HG03097 (cell line): ENCODE measurements around the gene TNFSF18.
A peak's percentile ranks its signal among the peaks of the same experiment; 100 is the strongest.

Source experiments
- ATAC-seq: cut with Tn5 transposase; IDR thresholded peaks from one replicate; pipeline ENCODE4 v1.9.1; 2021; ENCODE audit not compliant: unreplicated experiment, low FRiP score

The TNFSF18 gene

DNA sequence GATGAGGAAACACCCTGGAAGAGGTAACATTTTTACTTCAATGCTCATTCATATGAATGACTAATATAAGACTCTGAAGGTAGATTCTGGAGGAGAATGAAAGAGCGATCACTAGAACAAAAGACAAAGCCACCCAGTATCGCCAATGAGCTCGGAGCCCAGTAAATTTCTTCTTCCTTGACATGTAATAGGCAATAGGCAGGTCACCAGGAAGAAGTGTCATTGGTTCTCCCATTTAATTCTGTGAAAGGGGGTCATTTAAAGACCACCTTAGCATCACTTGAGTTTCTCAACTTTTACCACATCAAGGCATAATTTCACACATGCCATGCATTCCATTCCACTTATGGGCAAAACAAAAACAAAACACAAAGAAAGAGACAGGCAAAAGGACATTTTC, 7.9 kb downstream of the TNFSF18 start:
- ATAC-seq: no peak

DNA sequence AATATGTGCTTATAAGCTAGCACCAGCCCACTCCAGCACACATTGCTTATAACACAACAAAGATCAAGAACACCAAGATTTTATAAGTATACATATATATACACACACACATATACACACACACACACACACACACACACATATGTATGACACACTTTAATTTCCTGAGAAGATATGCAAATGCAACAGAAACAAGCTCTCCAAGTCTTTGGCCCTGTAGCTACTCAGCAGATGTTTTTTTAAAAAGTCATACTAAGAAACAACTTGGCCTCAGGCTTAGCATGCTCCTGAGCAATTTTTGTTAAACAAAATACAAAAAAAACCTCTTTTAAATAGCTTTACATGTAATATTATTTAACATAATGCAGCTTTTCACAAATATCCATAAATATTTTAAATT, 11.1 kb downstream of the TNFSF18 start:
- ATAC-seq: no peak

DNA sequence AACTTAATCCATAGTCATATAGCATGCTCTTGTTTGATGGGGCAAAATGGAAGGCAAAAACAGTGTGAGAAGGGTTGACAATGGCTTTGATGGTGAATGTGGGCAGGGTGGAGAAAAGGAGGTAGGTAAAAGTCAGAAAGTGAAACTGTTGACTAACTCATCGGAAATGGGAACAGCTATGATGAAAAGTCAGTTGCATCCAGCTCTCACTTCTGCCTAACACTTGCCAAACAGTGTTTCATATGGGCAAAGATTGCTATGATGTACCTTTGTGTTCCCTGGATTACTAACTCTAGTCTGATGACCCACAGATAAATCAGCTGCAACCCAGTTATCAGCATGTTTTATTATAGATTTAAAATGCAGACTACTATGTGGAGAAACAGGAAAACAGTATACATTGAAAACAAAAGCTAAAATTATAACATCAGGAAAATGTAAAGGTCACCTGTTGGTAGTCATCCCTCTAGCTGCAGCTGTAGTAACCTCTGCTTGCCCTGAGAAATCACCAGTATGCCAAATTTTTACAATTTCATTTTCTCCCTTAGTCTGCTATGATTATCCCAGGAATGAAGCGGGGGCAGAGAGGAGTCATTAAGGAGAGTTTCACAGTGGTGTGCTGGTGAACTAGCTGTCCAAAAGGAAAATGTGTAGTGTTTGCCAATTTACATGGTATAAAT, 11.7 kb downstream of the TNFSF18 start:
- ATAC-seq: no peak

DNA sequence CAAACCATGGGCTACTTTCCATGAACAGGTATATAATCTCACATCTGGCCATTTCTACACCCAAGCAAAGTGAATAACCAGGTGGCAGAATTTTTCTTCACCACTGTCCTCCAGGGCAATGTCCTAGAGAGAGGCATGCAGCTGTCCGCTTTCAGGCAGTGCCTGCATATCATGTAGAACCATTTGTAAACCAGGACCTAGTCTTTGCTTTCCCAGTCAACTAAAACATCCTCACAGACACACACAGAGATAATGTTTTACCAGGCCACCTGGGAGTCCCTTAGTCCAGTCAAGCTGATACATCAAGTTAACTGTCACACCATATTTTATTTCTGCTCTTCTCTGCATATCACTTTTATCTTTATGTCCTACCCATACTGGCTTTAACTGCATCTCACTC, 26.2 kb downstream of the TNFSF18 start:
- ATAC-seq: no peak

DNA sequence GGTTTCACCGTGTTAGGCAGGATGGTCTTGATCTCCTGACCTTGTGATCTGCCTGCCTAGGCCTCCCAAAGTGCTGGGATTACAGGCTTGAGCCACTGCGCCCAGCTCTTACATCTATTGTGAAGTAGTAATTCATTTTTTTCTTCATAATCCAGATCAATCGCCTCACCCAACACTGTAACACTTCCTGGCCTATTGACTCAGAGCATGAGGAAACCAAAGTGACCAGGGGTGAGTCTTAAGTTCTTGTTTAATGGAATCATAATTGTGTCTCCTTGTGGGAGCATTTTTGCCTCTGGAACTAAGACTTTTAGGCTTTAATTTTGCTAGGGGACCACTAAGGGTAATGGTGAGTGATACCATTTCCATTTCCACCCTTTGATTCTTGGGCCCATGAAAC, 27.4 kb downstream of the TNFSF18 start:
- no peak for ATAC-seq

DNA sequence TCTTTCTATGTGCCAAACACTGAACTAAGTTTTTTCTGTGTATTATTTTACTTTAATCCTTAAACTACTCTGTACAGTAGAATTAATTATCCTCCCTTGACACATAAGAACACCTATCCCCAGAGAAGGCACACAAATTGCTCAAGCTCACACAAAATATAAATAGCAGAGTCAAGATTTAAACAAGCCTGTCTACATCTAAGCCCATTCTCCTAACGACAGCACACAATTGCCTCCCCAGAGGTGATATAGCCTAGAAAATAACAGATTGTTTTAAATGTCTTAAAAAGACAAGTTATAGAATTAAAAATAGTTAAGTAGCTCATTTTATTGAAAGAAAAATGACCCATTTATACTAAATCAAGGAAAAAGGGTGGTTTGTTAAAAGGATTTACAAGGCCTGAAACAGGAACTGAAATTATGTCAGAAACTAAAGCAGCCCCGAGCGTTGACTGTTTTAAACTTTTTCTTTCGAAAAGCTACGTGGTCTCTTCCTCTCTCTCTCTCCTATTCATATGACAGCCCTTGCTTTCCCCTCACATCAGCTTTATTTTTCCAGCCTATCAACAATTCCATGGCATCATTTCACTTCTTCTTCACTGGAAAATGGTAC, 30.5 kb downstream of the TNFSF18 start:
- ATAC-seq: peak; percentile 88

DNA sequence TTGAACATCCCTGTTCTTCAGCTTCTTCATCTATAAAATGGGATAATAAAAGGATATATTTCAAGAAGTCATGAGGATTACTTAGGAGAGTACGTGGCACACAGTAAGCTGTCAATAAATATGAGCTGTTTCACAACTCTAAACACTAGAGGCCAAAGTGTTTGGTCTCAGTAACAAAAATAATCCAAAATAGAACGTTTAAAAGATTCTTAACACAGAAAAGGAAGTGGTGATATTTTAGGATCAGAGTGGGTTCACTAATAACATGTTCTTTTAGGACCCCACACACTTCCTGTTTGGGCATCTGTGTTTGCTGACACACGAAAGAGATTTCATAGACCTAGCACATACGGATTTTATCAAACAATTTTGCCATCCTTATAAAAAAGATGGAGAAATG, 32.9 kb downstream of the TNFSF18 start:
- ATAC-seq: no peak

DNA sequence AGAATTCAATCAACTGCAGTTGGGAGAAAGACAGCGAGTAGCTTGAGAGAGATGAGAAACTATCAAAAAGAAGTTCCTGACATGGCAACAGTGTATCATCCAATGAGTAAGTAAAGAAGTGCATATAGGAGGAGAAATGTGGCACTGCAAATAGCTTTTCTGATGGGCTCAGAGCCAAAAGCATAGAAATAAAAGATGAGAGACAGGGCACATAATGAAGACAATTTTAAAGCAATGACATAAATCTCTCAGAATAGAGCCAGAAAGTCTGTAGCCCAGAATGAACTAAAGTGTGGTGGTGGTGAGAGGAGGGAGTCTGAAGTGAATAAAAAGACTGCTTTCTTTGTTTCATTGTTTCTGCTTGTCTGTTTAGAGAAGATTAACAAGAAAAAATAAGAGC, 34.3 kb downstream of the TNFSF18 start:
- no peak for ATAC-seq

DNA sequence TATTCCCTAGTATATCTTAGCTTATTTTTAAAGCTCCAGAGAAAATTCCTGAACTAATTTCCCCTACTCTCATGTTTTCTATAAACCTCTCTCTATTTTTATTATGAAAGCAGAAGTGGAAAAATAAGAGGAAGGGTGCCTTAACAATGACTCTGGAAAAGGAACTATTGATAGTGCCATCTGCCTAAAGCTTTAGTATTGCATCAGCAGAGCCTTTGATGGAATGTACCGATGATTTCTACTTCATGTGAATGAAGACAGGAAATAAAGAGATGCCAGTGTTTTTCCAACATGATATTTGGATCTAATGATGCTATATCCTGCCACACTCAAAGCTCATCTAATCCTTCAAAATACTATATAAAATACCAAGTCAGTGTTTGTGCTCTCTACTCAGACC, 35.1 kb downstream of the TNFSF18 start:
- no peak for ATAC-seq

DNA sequence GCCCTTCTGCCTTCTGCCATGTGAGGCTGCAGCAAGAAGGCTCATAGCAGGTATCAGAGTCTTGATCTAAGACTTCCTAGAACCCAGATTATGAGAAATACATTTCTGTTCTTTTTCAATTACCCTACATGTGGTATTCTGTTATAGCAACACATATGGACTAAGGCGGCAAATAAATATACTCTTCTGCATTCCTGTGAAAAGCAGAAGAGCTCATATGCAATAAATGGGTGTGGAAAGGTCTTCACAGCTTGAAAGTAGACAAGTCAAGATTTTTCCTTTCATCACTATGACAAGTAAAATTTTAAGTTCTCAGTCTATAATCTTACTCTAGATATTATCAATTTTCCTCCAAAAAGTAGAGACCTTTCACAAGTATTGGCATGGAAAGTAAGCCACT, 36.6 kb downstream of the TNFSF18 start:
- ATAC-seq: no peak

DNA sequence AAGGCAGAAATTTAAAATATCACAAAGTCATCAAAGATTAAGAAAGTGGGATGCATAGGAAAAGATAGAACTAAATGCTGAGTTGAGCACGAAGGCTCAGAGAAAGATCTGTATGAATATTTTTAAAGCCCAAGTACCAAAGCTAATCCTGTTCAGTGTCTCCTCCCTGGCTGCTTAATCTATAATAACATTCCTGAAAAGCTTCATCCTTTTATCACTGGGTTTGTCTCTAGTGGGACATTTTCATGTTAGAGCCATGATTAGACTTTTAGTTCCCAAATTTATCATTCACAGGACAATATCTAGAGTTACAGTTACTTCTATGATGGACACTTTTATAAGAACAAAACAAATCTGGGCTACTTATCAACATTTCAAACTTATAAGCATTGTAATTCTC, 38.6 kb downstream of the TNFSF18 start:
- no peak for ATAC-seq

DNA sequence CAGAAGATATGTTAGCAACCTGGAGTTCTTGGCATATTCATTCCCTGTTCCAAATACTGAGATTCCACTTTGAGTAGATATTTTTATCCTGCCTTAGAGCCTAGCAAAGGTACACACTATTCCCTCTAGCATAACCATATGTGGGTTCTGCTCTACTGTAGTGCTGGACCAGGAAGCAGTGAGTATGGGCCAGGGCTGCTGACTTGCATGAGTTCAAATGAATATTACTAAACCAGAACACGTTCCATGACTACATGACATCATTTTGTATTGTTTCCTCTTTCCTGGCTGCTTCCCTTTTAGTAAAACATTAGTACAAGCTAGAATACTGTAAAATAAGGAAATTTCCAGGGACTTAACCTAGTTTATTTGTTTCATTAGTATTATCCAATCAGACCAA, 41.1 kb downstream of the TNFSF18 start:
- no peak for ATAC-seq

DNA sequence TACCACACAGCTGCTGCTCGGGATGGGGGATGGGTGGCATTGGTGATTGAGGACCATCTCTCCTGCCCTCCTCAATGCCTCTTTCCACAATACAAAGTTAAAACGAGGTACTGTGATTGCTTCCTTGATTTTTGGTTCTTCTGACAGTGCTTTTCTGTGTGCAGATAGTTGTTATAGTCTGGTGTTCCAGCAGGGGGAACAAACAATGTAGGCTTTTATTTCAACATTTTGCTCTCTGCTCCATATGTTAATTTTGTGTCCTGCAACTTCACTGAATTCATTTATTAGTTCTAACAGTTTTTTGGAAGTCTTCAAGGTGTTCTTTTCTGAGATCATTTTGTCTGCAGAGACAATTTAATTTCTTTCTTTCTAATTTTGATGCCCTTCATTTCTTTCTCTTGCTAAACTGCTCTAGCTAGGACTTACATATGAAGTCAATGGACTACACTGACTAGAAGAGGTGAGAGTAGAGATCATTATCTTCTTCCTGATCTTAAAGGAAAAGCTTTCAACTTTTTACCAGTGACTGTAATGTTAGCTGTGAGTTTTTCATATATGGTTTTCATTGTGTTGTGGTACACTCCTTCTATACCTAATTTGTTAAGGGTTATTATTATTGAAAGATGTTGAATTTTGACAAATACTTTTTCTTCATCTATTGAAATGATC, 45.4 kb downstream of the TNFSF18 start:
- ATAC-seq: no peak

DNA sequence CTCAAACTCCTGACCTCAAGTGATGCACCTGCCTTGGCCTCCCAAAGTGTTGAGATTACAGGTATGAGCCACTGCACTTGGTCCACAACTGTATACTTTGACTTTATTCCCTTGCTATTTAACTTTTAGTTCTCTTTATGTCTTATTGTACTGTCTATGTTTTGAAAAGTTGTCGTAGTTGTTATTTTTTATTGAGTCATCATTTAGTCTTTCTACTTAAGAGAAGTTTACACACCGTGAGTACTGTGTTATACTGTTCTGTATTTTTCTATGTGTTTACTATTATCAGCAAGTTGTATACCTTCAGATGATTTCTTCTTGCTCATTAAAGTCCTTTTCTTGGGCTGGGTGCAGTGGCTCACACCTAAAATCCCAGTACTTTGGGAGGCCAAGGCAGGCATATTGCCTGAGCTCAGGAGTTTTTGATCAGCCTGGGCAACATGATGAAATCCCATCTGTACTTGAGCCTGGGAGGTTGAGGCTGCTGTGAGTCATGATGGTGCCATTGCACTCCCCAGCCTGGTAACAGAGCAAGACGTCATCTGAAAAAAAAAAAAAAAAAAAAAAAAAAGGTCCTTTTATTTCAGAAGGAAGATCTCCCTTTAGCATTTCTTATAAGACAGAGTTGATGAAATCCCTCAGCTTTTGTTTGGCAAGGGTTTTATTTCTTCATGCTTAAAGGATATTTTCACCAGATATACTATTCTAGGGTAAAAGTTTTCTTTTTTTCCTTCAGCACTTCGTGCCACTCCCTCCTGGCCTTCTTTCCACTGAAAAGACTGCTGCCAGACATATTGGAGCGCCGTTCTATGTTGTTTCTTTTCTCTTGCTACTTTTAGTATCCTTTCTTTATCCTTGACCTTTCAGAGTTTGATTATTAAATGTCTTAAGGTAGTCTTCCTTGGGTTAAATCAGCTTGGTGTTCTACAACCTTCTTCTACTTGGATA, 47.6 kb downstream of the TNFSF18 start:
- no peak for ATAC-seq

DNA sequence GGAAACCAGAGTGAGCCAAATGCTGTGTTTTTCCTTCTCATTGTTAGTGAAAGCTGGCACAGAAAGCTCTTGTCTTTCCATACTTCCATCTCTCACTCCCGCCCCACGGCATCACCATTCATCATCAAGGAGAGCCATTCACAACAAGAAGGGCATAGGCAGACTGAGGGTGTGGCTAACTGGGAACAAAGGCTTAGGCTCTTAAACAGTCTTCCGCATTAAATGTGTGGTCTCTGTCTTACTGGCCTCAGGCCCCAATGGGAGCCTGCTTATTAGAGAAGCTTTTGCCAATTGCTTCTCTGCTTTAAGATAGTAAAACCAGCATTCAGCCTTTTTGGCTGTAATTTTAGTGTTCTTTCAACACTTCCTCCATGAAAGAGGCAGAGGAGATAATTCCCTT, 51.4 kb downstream of the TNFSF18 start:
- ATAC-seq: no peak

DNA sequence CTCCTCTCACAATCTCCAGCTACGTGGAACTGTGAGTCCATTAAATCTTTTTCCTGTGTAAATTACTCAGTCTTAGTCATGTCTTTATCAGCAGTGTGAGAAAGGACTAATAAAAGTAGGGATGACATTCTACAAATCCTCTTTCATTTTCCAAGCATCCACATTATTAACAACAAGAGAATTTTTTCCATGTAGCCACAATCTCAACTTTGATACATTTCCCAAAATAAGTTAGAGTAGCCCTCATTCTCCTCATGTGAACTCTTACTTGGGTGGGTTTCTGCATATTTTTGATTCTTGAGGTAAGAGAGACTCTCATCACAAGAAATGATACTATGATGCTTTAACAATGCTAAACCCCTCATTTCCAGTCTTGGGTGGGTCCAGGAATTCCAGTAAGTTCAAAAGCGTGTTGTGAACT, 52.8 kb downstream of the TNFSF18 start:
- no peak for ATAC-seq

DNA sequence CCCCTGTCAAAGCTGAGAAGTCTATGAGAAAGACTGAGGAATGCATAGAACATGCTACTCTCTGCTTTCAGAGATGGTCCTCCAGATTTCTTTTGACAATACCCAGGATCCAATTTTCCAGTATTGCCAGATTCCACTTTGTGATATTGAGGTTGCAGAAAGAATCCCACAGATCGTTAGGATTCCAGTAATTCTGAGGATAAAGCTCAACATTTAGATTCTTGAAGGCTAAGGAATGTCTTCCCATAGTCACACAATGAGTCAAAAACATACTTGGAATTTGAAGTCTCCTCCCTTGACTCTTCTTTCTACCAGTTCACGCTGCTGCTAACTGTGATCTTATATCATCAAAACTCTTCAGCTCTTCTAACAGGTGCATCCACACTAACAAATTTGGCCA, 57.1 kb downstream of the TNFSF18 start:
- no peak for ATAC-seq

DNA sequence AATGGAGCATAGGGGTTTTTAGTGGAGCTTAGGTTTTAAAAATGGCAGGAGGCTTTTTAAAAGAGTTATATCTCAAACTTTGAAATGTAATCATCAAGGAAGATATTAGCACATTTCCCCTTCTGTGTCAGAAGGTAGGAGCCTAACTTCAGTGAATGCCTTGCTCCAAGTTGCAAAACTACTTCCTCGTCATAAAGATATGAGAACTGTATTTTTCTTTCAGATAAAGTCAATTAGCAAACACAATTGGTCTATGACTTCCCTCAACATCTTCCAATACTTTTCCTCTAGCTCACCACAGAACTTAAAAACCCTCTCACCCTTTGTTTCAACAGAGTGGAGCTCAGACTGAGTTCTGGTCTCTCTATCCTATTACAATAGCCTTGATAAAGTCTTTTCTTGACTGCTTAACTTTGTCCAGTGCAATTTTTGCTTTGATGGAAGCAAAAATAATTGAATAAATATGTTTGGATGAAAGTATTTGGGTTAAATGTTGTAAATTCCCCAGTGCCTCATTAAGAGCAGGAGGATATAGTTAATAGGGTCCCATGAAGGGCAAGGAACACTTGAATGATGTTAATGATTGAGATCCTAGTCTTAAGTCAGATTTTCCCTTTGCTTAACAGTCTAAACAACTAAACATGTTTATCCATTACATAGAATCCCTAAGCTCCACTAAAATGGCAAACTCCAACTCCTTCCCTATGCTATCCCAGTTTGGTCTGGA, 58.9 kb downstream of the TNFSF18 start:
- no peak for ATAC-seq

DNA sequence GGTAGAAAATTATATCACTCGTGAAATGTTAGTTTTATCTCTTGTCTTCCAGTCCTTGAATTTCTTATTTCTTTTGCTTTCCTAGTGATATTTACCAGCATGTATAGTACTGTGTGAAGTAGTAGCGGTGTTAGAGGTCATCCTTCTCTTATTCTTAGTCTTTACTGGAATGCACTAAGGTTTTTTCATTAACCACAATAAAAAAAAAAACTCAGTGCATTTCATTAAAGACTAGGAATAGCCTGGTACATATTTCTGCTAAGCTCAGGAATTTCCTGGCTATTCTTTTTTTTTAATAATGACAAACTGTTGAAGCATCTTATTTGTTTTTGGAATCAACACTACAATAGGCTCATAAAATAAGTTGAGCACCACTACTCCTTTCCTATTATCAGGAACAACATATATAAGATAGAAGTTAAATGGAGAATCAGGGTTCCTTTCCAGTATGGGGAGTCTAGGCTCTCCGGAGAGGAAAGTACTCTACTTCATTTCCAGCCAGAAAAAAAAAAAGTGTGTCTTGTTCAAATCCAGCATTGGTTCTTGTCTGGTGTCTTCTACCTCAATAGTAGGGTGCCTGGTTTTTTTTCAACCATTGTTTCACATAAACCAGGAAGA, 60.0 kb downstream of the TNFSF18 start:
- ATAC-seq: no peak
